OCI-LY3 (cell line): ENCODE data around the gene COL27A1.

ENCODE experiments used
- H2AFZ ChIP-seq: fragments of 200-600, 300-600 bp; shearing (Covaris generic); 2 replicates; pipeline ENCODE4 v1.6.0; 2014; ENCODE audit warnings: antibody characterized with exemption, low read depth, low read length
- H3K27ac ChIP-seq: fragments of 200-600, 300-600 bp; sonication (generic); 2 replicates; pipeline ENCODE4 v1.5.1; 2014; ENCODE audit warnings: mild to moderate bottlenecking, low read length, moderate library complexity, mixed read lengths
- H3K27me3 ChIP-seq: fragments of 200-600, 300-600 bp; sonication (generic); 2 replicates; pipeline ENCODE4 v1.6.1; 2014; ENCODE audit warnings: low read depth, low read length, mixed read lengths
- H3K36me3 ChIP-seq: fragments of 200-600, 300-600 bp; sonication (generic); replicated peaks from 2 replicates; pipeline ENCODE3; 2014; ENCODE audit warnings: low read depth, low read length, mixed read lengths
- H3K4me1 ChIP-seq: fragments of 300-600, 200-600 bp; sonication (generic); 2 replicates; pipeline ENCODE4 v1.6.1; 2014; ENCODE audit warnings: low read length, mixed read lengths
- H3K4me2 ChIP-seq: fragments of 200-600, 300-600 bp; sonication (generic); 2 replicates; pipeline ENCODE4 v1.6.1; 2014; ENCODE audit warnings: low read length, mixed read lengths
- H3K4me3 ChIP-seq: fragments of 300-600, 200-600 bp; sonication (generic); 2 replicates; pipeline ENCODE4 v1.5.1; 2014; ENCODE audit warnings: antibody characterized with exemption, mild to moderate bottlenecking, low read length, moderate library complexity
- H3K79me2 ChIP-seq: fragments of 300-600, 200-600 bp; shearing (Covaris generic); 2 replicates; pipeline ENCODE4 v1.6.1; 2014; ENCODE audit warnings: mild to moderate bottlenecking, low read length, mixed read lengths
- H3K9ac ChIP-seq: fragments of 300-600, 200-600 bp; shearing (Covaris generic); 2 replicates; pipeline ENCODE4 v1.6.0; 2014; ENCODE audit warnings: mild to moderate bottlenecking, low read length, moderate library complexity
- H3K9me3 ChIP-seq: fragments of 200-600, 300-600 bp; shearing (Covaris generic); 2 replicates; pipeline ENCODE4 v1.6.1; 2014; ENCODE audit warnings: low read length, mixed read lengths; ENCODE audit not compliant: insufficient read depth
- H4K20me1 ChIP-seq: fragments of 200-600, 300-600 bp; sonication (generic); 2 replicates; pipeline ENCODE4 v1.6.1; 2016; ENCODE audit warnings: low read length, mixed read lengths; ENCODE audit not compliant: insufficient read depth
- EZH2phosphoT487 ChIP-seq: fragments of 200-600 bp; shearing (Covaris generic); IDR thresholded peaks from 2 replicates; pipeline ENCODE4 v1.6.1; 2018; ENCODE audit warnings: antibody characterized with exemption, mixed run types, low read depth
- TF ChIP-seq, protein P1 (sequence below): fragments of 200-600, 300-600 bp; sonication (generic); IDR thresholded peaks from 2 replicates; pipeline ENCODE4 v1.5.1; 2014; ENCODE audit warnings: antibody characterized with exemption, low read length, low read depth

Gene COL27A1

DNA sequence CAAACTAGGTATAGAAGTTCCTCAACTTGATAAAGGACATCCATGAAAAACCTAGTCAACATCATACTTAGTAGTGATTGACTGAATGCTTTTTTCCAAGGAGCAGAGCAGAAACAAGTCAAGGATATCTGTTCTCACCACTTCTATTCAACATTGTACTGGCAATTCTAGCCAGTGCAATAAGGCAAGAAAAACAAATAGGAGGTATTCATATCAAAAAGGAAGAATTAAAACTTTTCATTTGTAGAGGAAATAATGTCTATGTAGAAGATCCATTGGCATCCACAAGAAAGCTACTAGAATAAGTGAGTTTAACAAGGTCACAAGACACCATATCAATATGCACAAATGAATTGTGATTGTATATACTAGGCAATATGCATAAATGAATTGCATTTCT lies 139.3 kb downstream of the COL27A1 start:
- Histone ChIP-seq H3K4me2 (no peak overlapping the region), H3K36me3 (no peaks in the 10 kb centered on the region), H2AFZ (no peak overlapping the region), H3K4me3 (no peak overlapping the region), H4K20me1 (no peaks in the 10 kb centered on the region), H3K9ac (no peak overlapping the region), H3K27me3 (peaks cover 16% of the 10 kb centered on the region; the same call in 1 of the 2 replicates), H3K27ac (no peak overlapping the region), H3K9me3 (peaks cover 8% of the 10 kb centered on the region; the same call in 1 of the 2 replicates), H3K4me1 (no peaks in the 10 kb centered on the region), H3K79me2 (no peaks in the 10 kb centered on the region)
- TF ChIP-seq, protein P1, sequence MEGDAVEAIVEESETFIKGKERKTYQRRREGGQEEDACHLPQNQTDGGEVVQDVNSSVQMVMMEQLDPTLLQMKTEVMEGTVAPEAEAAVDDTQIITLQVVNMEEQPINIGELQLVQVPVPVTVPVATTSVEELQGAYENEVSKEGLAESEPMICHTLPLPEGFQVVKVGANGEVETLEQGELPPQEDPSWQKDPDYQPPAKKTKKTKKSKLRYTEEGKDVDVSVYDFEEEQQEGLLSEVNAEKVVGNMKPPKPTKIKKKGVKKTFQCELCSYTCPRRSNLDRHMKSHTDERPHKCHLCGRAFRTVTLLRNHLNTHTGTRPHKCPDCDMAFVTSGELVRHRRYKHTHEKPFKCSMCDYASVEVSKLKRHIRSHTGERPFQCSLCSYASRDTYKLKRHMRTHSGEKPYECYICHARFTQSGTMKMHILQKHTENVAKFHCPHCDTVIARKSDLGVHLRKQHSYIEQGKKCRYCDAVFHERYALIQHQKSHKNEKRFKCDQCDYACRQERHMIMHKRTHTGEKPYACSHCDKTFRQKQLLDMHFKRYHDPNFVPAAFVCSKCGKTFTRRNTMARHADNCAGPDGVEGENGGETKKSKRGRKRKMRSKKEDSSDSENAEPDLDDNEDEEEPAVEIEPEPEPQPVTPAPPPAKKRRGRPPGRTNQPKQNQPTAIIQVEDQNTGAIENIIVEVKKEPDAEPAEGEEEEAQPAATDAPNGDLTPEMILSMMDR, result no peak
- TF ChIP-seq EZH2phosphoT487, result no peak

DNA sequence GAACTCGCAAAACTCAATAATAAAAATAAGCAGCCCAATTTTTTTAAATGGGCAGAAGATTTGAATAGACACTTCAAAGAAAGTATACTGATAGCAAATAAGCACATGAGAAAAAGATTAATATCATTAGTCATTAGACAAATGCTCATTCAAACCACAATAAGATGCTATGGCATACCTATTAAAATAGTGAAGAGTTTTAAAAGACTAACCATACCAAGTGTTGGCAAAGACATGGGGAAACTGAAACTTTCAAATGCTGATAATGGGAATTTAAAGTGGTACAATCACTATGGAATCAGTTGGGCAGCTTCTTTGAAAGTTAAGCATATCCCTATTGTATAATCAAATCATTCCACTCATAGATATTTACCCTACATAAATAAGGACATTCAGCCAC lies 141.0 kb downstream of the COL27A1 start:
- Histone ChIP-seq H3K4me2 (no peak overlapping the region), H3K9me3 (peaks cover 8% of the 10 kb centered on the region; the same call in 1 of the 2 replicates), H3K36me3 (no peaks in the 10 kb centered on the region), H2AFZ (no peak overlapping the region), H3K9ac (no peak overlapping the region), H3K4me3 (no peak overlapping the region), H4K20me1 (no peaks in the 10 kb centered on the region), H3K4me1 (no peaks in the 10 kb centered on the region), H3K27me3 (peaks cover 16% of the 10 kb centered on the region; the same call in 1 of the 2 replicates), H3K79me2 (no peaks in the 10 kb centered on the region), H3K27ac (no peak overlapping the region)
- no peak for TF ChIP-seq EZH2phosphoT487
- TF ChIP-seq, protein P1, result no peak

DNA sequence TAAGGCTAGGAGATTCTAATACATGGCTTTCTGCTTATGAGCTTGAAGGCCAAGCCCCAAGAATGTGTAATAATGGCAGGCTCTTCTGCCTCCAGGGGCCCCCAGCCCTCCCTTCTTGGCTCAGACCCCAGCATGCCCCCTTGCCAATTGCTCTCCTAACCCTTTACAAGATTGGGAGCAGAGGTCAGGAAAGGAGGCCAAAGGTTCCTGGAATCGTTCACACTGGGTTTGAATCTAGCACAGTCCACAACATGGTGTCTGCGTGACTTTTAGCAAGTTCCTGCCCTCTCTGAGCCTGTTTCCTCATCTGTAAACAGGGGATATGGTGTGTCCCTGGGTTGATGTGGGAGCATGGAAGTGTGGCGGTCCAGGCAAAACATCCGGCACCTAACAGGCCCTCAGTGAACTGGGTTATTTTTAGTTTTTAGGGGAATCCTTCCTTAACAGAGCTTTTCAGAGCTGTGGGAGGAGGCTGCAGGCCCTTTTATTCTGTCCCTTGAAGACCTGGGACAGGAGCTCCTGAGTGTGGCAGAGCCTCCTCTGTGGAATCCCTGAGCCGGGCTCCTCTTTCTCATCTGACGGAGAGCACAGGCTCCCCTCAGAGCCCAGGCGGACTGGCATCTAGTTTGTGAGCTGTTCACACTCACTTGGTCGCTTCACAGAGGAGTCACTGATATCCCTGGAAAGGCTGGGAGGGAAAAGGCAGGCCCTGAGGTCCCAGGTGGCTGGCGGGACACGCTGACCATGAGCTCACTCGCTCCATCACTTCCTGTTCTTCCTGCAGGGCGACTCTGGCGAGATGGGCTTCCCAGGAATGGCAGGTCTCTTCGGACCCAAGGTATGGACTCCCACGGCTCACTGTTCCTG lies 144.2 kb downstream of the COL27A1 start:
- Histone ChIP-seq H3K36me3 (no peaks in the 10 kb centered on the region), H2AFZ (no peak overlapping the region), H3K27ac (no peak overlapping the region), H3K9me3 (peaks cover 7% of the 10 kb centered on the region; the same call in 1 of the 2 replicates), H3K79me2 (no peaks in the 10 kb centered on the region), H3K4me1 (no peaks in the 10 kb centered on the region), H3K4me3 (no peak overlapping the region), H4K20me1 (no peaks in the 10 kb centered on the region), H3K27me3 (peaks cover 14% of the 10 kb centered on the region), H3K4me2 (no peak overlapping the region), H3K9ac (no peak overlapping the region)
- TF ChIP-seq, protein P1, result no peak
- TF ChIP-seq EZH2phosphoT487, result no peak

DNA sequence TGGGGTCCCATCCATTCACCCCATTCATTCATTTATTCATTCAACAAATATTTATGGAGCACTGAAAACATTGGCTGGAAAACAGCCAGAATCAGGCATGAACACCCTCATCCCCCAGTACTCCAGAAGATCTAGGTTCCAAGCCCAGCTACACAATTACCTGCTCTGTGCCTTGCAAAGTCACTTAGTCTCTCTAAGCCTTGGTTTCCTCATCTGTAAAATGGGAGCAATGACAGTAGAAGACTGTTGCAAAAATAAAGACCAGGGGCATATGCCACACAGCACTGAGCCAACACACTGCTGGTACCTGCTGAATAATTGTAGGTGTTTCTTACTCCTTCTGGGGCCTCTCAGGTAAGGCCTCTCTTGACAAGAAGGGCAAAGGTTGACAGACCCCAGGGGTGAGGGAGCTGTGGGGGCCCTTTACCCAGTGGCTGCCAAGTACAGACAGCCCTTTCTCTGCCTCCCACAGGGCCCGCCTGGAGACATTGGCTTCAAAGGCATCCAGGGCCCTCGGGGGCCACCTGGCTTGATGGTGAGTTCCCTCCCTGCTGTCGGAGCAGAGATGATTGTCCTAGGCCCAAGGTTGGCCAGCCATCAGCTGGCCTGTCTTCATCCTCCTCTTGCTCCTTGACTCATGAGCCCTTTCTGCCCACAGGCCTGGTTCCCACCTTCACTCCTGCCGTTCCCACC lies 145.0 kb downstream of the COL27A1 start:
- Histone ChIP-seq H3K4me3 (no peak overlapping the region), H3K9me3 (0 out of 2 replicates have a peak, but pooled peaks cover 2% of the 10 kb centered on the region), H3K9ac (no peak overlapping the region), H3K27me3 (peaks cover 10% of the 10 kb centered on the region), H3K79me2 (no peaks in the 10 kb centered on the region), H2AFZ (no peak overlapping the region), H3K4me2 (no peak overlapping the region), H3K36me3 (no peaks in the 10 kb centered on the region), H3K27ac (no peak overlapping the region), H3K4me1 (no peaks in the 10 kb centered on the region), H4K20me1 (no peaks in the 10 kb centered on the region)
- no peak for TF ChIP-seq EZH2phosphoT487
- TF ChIP-seq, protein P1, result no peak
